Brain microvascular endothelial cell (primary cell): ENCODE data around the gene SAMD10.

Experiments used
- DNase-seq: peaks from one replicate; pipeline ENCODE4 v3.0.0-alpha.2; 2020
- H3K27ac ChIP-seq: fragments of 250-450 bp; sonication (Bioruptor Pico); 2 replicates; pipeline ENCODE4 v1.5.1; 2020; ENCODE audit warnings: mild to moderate bottlenecking, moderate library complexity
- H3K27me3 ChIP-seq: fragments of 250-450 bp; sonication (Bioruptor Pico); replicated peaks from 2 replicates; pipeline ENCODE4 v1.5.1; 2020; ENCODE audit warnings: mild to moderate bottlenecking
- H3K36me3 ChIP-seq: fragments of 250-450 bp; sonication (Bioruptor Pico); replicated peaks from 2 replicates; pipeline ENCODE4 v1.5.1; 2020; ENCODE audit warnings: mild to moderate bottlenecking
- H3K4me3 ChIP-seq: 2 replicates; pipeline ENCODE4 v1.5.1; 2011; ENCODE audit warnings: low read depth, mild to moderate bottlenecking, control low read depth, low read length, moderate library complexity
- in situ Hi-C: cut with HindIII; loops from 2 replicates; pipeline ENCODE4 v1.10.0; 2017; ENCODE audit warnings: low sequenced_read_pairs, low pct_ligation_motif_present
- TF ChIP-seq, protein P1 (sequence below): IDR thresholded peaks from 2 replicates; pipeline ENCODE4 v1.5.1; 2011; ENCODE audit warnings: low read depth, mild to moderate bottlenecking, moderate library complexity, low read length, control low read depth, inconsistent platforms; ENCODE audit errors: missing control alignments

SAMD10 gene

DNA sequence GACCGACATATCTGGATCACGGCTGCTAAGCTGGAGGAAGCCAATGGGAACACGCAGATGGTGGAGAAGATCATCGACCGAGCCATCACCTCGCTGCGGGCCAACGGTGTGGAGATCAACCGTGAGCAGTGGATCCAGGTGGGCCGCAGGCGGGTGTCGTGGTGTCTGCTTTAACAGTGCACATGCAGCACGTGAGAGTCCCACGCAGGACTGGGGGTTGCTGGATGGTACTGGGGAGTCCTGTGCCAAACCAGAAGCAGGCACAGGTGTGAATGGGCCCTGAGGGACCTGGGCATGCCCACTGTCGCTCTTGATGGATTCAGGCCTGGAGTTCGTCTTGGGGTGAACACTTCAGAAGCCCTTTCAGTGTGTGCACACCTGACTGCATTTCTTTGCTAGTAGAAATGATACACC is 31.9 kb upstream of the SAMD10 start:
- H3K27ac ChIP-seq = no peak overlapping the region
- TF ChIP-seq, protein P1, sequence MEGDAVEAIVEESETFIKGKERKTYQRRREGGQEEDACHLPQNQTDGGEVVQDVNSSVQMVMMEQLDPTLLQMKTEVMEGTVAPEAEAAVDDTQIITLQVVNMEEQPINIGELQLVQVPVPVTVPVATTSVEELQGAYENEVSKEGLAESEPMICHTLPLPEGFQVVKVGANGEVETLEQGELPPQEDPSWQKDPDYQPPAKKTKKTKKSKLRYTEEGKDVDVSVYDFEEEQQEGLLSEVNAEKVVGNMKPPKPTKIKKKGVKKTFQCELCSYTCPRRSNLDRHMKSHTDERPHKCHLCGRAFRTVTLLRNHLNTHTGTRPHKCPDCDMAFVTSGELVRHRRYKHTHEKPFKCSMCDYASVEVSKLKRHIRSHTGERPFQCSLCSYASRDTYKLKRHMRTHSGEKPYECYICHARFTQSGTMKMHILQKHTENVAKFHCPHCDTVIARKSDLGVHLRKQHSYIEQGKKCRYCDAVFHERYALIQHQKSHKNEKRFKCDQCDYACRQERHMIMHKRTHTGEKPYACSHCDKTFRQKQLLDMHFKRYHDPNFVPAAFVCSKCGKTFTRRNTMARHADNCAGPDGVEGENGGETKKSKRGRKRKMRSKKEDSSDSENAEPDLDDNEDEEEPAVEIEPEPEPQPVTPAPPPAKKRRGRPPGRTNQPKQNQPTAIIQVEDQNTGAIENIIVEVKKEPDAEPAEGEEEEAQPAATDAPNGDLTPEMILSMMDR = no peak
- H3K36me3 ChIP-seq = peaks cover 55% of the 10 kb centered on the region
- no peak overlapping the region for H3K4me3 ChIP-seq
- no peak for DNase-seq
- H3K27me3 ChIP-seq = no peaks in the 10 kb centered on the region
- in situ Hi-C loops = no loop called here

DNA sequence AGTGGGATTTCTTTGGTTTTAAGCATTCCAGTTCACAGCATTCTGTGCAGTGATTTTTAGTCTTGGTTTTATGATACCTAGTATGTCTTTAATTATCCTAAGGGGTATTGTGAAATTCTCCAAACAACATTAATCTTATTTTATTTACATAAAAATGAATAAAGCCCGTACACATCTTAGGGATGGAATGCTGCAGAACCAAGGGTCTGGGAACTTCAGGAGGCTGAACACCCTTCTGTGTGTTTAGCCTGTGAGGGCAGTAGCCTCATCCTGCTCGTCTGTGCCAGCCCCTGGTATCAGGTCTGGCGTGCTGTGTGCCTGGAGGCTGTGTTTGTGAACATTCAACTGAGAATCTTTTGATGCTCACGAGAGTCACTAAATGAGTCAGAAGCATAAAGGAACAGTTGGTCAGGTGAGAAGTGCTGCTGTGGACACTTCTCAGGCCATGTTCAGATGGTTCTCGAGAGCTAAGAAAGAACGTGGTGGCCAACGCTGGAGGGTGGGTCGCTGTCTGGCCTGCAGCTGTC is 31.3 kb upstream of the SAMD10 start:
- H3K36me3 ChIP-seq = peaks cover 57% of the 10 kb centered on the region
- H3K27ac ChIP-seq = no peak overlapping the region
- in situ Hi-C loops = no loop called here
- no peaks in the 10 kb centered on the region for H3K27me3 ChIP-seq
- TF ChIP-seq, protein P1 = no peak
- H3K4me3 ChIP-seq = no peak overlapping the region
- DNase-seq = no peak

DNA sequence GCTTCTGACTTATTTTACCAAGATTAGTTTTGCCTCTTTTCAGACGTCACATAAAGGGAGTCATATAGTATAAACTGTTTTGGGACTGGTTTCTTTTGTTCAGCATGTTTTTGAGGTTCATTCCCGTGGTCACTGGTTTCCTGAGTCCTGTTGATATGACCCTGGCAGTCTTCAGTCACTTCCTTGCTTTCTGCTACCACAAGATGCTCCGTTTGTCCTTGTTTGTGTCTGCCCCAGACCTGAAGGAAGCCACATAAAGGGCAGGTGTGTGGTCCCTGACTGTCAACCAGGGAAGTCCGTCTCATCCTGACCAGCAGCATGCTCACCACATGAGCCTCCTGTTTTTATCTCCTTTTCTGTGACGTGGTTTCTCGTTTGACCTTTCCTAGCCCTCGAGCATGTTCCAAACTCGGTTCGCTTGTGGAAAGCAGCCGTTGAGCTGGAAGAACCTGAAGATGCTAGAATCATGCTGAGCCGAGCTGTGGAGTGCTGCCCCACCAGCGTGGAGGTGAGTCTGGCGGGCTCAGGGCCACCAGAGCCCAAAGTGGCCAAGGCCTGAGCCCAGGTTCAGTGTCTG is 30.5 kb upstream of the SAMD10 start:
- H3K36me3 ChIP-seq = peaks cover 54% of the 10 kb centered on the region
- H3K27ac ChIP-seq = no peak overlapping the region
- peak; percentile 7 for DNase-seq
- TF ChIP-seq, protein P1 = no peak
- no peak overlapping the region for H3K4me3 ChIP-seq
- no peaks in the 10 kb centered on the region for H3K27me3 ChIP-seq
- in situ Hi-C loops = no loop called here

DNA sequence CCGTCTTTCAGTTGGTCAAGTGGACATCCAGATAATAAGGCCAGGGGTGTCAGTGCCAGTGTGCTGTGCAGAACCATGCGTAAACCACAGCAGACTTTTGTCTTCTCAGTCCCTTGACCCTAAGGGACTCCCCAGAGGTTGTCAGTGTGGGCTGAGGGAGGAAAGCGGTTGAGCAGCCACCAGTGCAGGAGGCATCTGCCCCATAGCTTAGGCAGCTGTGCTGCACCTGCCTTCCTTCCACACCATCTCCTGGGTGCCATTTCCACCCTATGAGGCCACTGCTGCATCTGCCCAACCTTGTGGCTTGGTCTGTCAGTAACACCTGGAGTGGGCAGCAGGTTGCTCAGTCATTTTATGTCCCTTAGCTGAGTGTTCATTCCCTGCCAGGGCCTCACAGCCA is 27.5 kb upstream of the SAMD10 start:
- peaks cover 65% of the 10 kb centered on the region for H3K36me3 ChIP-seq
- TF ChIP-seq, protein P1 = no peak
- in situ Hi-C loops = no loop called here
- no peak for DNase-seq
- no peak overlapping the region for H3K4me3 ChIP-seq
- H3K27me3 ChIP-seq = no peaks in the 10 kb centered on the region
- no peak overlapping the region for H3K27ac ChIP-seq

DNA sequence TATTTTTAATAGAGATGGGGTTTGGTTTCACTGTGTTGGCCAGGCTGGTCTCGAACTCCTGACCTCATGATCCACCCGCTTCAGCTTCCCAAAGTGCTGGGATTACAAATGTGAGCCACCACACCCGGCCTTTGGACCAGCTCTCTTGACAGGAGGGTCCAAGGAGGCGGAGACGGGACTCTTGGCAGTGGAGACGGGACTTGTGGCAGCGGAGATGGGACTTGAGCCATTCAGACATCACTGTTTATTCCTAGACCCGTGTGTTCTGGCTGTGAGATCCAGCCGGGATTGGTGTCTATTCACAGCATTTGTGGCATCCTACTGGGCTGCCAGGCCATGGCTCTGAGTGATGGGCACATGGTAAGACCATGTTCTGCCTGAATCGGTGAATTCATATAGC is 27.0 kb upstream of the SAMD10 start:
- TF ChIP-seq, protein P1 = no peak
- in situ Hi-C loops = no loop called here
- no peaks in the 10 kb centered on the region for H3K27me3 ChIP-seq
- H3K27ac ChIP-seq = no peak overlapping the region
- H3K4me3 ChIP-seq = no peak overlapping the region
- H3K36me3 ChIP-seq = peaks cover 67% of the 10 kb centered on the region
- DNase-seq = no peak

DNA sequence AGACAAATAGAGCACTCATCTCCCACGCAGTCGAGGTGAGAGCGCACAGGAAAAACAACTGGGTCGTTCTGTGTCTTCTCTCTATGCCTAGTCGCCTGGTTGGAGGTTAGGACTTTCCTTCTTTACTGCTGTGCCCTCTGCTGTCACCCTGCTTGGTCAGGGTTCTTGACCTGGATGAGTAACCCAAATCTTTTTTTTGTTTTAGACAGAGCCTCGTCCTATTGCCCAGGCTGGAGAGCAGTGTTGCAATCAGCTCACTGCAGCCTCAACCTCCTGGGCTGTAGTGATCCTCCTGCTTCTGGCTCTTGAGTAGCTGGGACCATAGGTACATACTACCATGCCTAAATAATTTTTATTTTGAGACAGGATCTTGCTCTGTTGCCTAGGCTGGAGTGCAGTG is 26.0 kb upstream of the SAMD10 start:
- Histone ChIP-seq H3K27ac (no peak overlapping the region), H3K36me3 (peaks cover 67% of the 10 kb centered on the region), H3K4me3 (no peak overlapping the region), H3K27me3 (no peaks in the 10 kb centered on the region)
- no peak for DNase-seq
- in situ Hi-C loops = no loop called here
- TF ChIP-seq, protein P1 = no peak
